ENCODE measurements around the gene ATE1.

DNA sequence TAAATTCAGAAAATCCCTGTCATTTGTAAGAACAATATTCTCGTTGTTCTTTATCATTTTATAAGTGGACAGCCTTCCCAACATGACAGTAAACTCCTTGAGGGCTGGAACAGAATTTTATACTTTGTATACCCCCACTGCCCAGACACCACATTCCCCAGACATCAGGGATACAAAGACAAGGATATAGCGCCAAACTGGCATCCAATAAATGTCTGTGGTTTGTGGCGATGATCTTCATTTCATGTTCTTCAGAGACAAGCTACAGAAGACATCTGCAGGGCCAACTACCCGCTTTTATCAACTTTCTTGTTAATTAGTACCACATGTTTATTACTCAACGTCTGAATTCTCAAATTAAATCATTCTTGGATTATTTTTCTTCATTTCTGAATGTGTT lies 155.9 kb downstream of the ATE1 start:
- TF ChIP-seq POLR2AphosphoS5 (IDR thresholded peaks at IDR 0.05; ENCODE audit: insufficient read depth in 1 of 2, low read depth in 1 of 2) = no peak
- no peak for TF ChIP-seq CTCF (IDR thresholded peaks at IDR 0.05)

All from vagina (tissue), 2 donors.